K562 (cell line): ENCODE results near the gene SHISA7. TPM values are rescaled to one million over a fixed set of nuclear protein-coding genes. Genes with fewer than 3 reads are reported as not detected.
A peak's percentile ranks its signal among the peaks of the same experiment; 100 is the strongest.

Experiments used
- ATF3 ChIP-seq, 2 experiments: fragments of 450-650 bp in 1 of 2; sonication (generic) in 1 of 2; formaldehyde crosslinking in 1 of 2; IDR thresholded peaks in 1 of 2; conservative IDR thresholded peaks in 1 of 2; 2 replicates each; pipeline versions ENCODE4 v1.6.1 to v1.8.1; 2016 to 2023; ENCODE audit warnings: mild to moderate bottlenecking in 2 of 2, moderate library complexity in 2 of 2, inconsistent platforms in 1 of 2, missing genetic modification reagents in 1 of 2
- ATF7 ChIP-seq: fragments of 450-650 bp; IDR thresholded peaks from 2 replicates; pipeline ENCODE4 v1.7.1; 2014; ENCODE audit warnings: mild to moderate bottlenecking, moderate library complexity
- CCNT2 ChIP-seq: IDR thresholded peaks from 2 replicates; pipeline ENCODE4 v1.6.1; 2011; ENCODE audit warnings: borderline replicate concordance, low read depth, mild to moderate bottlenecking, moderate library complexity, mixed read lengths, low read length; ENCODE audit not compliant: insufficient read length; ENCODE audit errors: extremely low read depth
- HLTF ChIP-seq: fragments of 450-650 bp; IDR thresholded peaks from 2 replicates; pipeline ENCODE4 v1.6.1; 2016
- KLF10 ChIP-seq: fragments of 250-450 bp; sonication (Bioruptor Pico); IDR thresholded peaks from 2 replicates; pipeline ENCODE4 v1.6.1; 2021; ENCODE audit warnings: matching md5 sums
- MTA1 ChIP-seq: fragments of 450-650 bp; IDR thresholded peaks from 2 replicates; pipeline ENCODE4 v1.6.1; 2017; ENCODE audit warnings: borderline replicate concordance
- MYNN ChIP-seq, 2 experiments: sonication (generic); formaldehyde crosslinking in 1 of 2; IDR thresholded peaks; 2 replicates each; pipeline versions ENCODE4 v1.5.0 to v1.6.1; 2016 to 2020; ENCODE audit warnings: antibody characterized with exemption in 1 of 2, missing genetic modification reagents in 1 of 2
- NFE2L1 ChIP-seq: fragments of 450-650 bp; IDR thresholded peaks from 2 replicates; pipeline ENCODE4 v1.6.1; 2016; ENCODE audit warnings: missing genetic modification characterization, low read depth, mild to moderate bottlenecking, missing compliant biosample characterization, moderate library complexity, borderline replicate concordance
- NR3C1 ChIP-seq: sonication (generic); formaldehyde crosslinking; IDR thresholded peaks from 2 replicates; pipeline ENCODE4 v1.8.1; 2022; ENCODE audit warnings: missing genetic modification reagents
- POLR2AphosphoS2 ChIP-seq: IDR thresholded peaks from 2 replicates; pipeline ENCODE4 v1.6.1; 2012; ENCODE audit warnings: low read length, improper control_type of control experiment
- SIN3A ChIP-seq, 2 experiments: fragments of 150-350 bp in 1 of 2; IDR thresholded peaks; 2 replicates each; pipeline ENCODE4 v1.6.1; 2011 to 2016; ENCODE audit warnings: borderline replicate concordance in 2 of 2, low read depth in 2 of 2, low read length in 2 of 2, mild to moderate bottlenecking in 2 of 2, moderate library complexity in 2 of 2; ENCODE audit not compliant: control insufficient read depth in 1 of 2
- ZBTB40 ChIP-seq, 2 experiments: fragments of 450-650 bp in 1 of 2; sonication (generic) in 1 of 2; formaldehyde crosslinking in 1 of 2; IDR thresholded peaks; 2 replicates each; pipeline versions ENCODE4 v1.7.1 to v1.9.0; 2016 to 2022; ENCODE audit warnings: inconsistent platforms in 1 of 2, mild to moderate bottlenecking in 1 of 2, missing genetic modification reagents in 1 of 2
- ZNF311 ChIP-seq: fragments of 250-450 bp; sonication (Bioruptor Pico); IDR thresholded peaks from 2 replicates; pipeline ENCODE4 v1.4.0; 2020; ENCODE audit warnings: mild to moderate bottlenecking, moderate library complexity
- polyA plus RNA-seq, 8 experiments: library from polyadenylated mRNA; depleted of rRNA in 4 of 8; stranded (reverse) in 5 of 8; unstranded in 3 of 8; fragments of >200 nt; fragmentation: Nextera tagmentation in 2 of 8; fragmentation: Illumina TruSeq in 1 of 8; extraction: Ambion mirVana in 2 of 8; extraction: Trizol in 1 of 8; gene quantifications; 2 replicates each; pipeline versions ENCODE4 v1.2.1 to v1.2.3, GENCODE V29; 2011 to 2014; ENCODE audit warnings: inconsistent platforms in 1 of 8, missing spikeins in 1 of 8
- total RNA-seq, 7 experiments: library from RNA; depleted of rRNA in 6 of 7; stranded (reverse); fragments of >200 nt in 6 of 7; fragmentation: Illumina TruSeq in 2 of 7; extraction: Trizol in 2 of 7; gene quantifications; 2 replicates each; pipeline versions ENCODE4 v1.2.1 to v1.2.3, GENCODE V29; 2011 to 2021; ENCODE audit warnings: low replicate concordance in 1 of 7
- TF ChIP-seq, protein P1 (sequence below): fragments of 200-800 bp; sonication (Bioruptor generic); IDR thresholded peaks from 2 replicates; pipeline ENCODE4 v1.6.1; 2017; ENCODE audit warnings: missing genetic modification characterization, missing compliant biosample characterization

SHISA7 gene
- total and polyA plus RNA-seq, 9 of the 15 experiments (the other 6 are each of a cell fraction or from before 2014, with no cell fraction given): 0.01 to 0.40 (median 0.07) TPM

GRCh38 chr19:55484593-55485438, 41.7 kb upstream of the SHISA7 start, which contains the start of gene NAT14 (continued):
- peak; percentile 87 for TF ChIP-seq ZBTB40 (IDR thresholded peaks at IDR 0.05)
- no peak for TF ChIP-seq ZBTB40 (CRISPR knock-in tag; IDR thresholded peaks at IDR 0.05)
- TF ChIP-seq, protein P1, sequence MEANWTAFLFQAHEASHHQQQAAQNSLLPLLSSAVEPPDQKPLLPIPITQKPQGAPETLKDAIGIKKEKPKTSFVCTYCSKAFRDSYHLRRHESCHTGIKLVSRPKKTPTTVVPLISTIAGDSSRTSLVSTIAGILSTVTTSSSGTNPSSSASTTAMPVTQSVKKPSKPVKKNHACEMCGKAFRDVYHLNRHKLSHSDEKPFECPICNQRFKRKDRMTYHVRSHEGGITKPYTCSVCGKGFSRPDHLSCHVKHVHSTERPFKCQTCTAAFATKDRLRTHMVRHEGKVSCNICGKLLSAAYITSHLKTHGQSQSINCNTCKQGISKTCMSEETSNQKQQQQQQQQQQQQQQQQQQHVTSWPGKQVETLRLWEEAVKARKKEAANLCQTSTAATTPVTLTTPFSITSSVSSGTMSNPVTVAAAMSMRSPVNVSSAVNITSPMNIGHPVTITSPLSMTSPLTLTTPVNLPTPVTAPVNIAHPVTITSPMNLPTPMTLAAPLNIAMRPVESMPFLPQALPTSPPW (CRISPR knock-in tag): peak; percentile 96
- peak; percentile 88 for TF ChIP-seq ATF3 (IDR thresholded peaks at IDR 0.05)
- no peak for TF ChIP-seq ATF3 (CRISPR knock-in tag; conservative IDR thresholded peaks at IDR 0.05)
- TF ChIP-seq POLR2AphosphoS2: peak; percentile 95
- TF ChIP-seq MYNN (IDR thresholded peaks at IDR 0.05): peak; percentile 80
- TF ChIP-seq MYNN (CRISPR knock-in tag; IDR thresholded peaks at IDR 0.05): 0 out of 2 replicates have a peak, but pooled peaks have one; percentile 73
- no peak for TF ChIP-seq NR3C1 (CRISPR knock-in tag)
- no peak for TF ChIP-seq KLF10
- TF ChIP-seq NFE2L1: no peak
- no peak for TF ChIP-seq ZNF311 (CRISPR knock-in tag)
- TF ChIP-seq SIN3A (IDR thresholded peaks at IDR 0.05; ENCODE audit: borderline replicate concordance in 2 of 2, control insufficient read depth in 1 of 2, low read depth in 2 of 2, low read length in 2 of 2): peak in 1 of 2 experiments; percentile 6; a peak in 1 of 4 replicates
- peak; percentile 32; the same call in 1 of the 2 replicates for TF ChIP-seq HLTF
- peak; percentile 77 for TF ChIP-seq CCNT2
- TF ChIP-seq ATF7: peak; percentile 92
- TF ChIP-seq MTA1: peak; percentile 39; the same call in 1 of the 2 replicates
